Motor neuron (in vitro differentiated cells): ENCODE results near the gene C5AR1. TPM values are rescaled to one million over a fixed set of nuclear protein-coding genes. Genes with fewer than 3 reads are reported as not detected.
"Not testable (repeated sequence)": the region's sequence is repeated elsewhere in the genome, so short reads cannot be mapped to it uniquely, and the experiment has no call there.

Source experiments
- ATAC-seq, 8 experiments: fragments of 200-7000 bp; cut with Tn5 transposase; replicated peaks in 6 of 8; 2 replicates each; pipeline ENCODE4 v1.8.0; 2021; ENCODE audit warnings: mild to moderate bottlenecking in 8 of 8, moderate library complexity in 8 of 8
- H3K27ac ChIP-seq, 2 donors: fragments of 250-450 bp; sonication (Bioruptor Pico); 2 replicates each; pipeline ENCODE4 v1.9.0; 2021; ENCODE audit warnings: antibody characterized with exemption in 2 of 2, mild to moderate bottlenecking in 2 of 2, moderate library complexity in 1 of 2
- H3K4me1 ChIP-seq, 2 donors: fragments of 250-450 bp; sonication (Bioruptor Pico); replicated peaks in 1 of 2; 2 replicates each; pipeline ENCODE4 v1.6.1; 2021; ENCODE audit warnings: antibody characterized with exemption in 2 of 2, mild to moderate bottlenecking in 2 of 2, moderate library complexity in 1 of 2
- H3K4me3 ChIP-seq, 5 donors: fragments of 250-450 bp; sonication (Bioruptor Pico); 2 replicates each; pipeline ENCODE4 v1.9.0; 2021; ENCODE audit warnings: antibody characterized with exemption in 5 of 5, mild to moderate bottlenecking in 5 of 5, moderate library complexity in 4 of 5
- WGBS, 10 experiments: fragments of 450-650 bp; shearing (Covaris generic); methylation state at CpG; one replicate each; pipeline ENCODE4 v1.0.0; 2022; 5-methylcytosine and 5-hydroxymethylcytosine counted together
- in situ Hi-C, 9 experiments: fragments of 400-800 bp; cut with MboI; loops; one replicate each; pipeline ENCODE4 v1.15.0; 2021; ENCODE audit warnings: low sequenced_read_pairs in 9 of 9, low pct_unique_long_range_greater_than_20kb in 2 of 9; ENCODE audit not compliant: unreplicated experiment in 9 of 9
- total RNA-seq, 8 experiments: library from RNA; unstranded; fragments of 300-600 nt; gene quantifications; 2 replicates each; pipeline versions ENCODE4 v1.2.3 to v1.2.4, GENCODE V29; 2022

The C5AR1 gene
- total RNA-seq, 8 experiments from 2014 or later, result 0.29 to 15.6 (median 2.1) TPM

GRCh38 chr19:47322058-47322457 is 12.4 kb downstream of the C5AR1 start:
- H3K4me1 ChIP-seq, result no peaks in the 10 kb centered on the region
- no peak overlapping the region for H3K27ac ChIP-seq
- no peak overlapping the region for H3K4me3 ChIP-seq
- in situ Hi-C loops, result no loop called here
- no peak for ATAC-seq
- 10 to 100% (median 67%) methylated on average over 1 to 2 of the region's 2 CpGs; no CpG with 5 or more reads in 4 of the 10 experiments for WGBS, 10 experiments

GRCh38 chr19:47323409-47323808 is 13.7 kb downstream of the C5AR1 start:
- no peaks in the 10 kb centered on the region for H3K4me1 ChIP-seq
- WGBS, 10 experiments, result 40 to 100% (median 85%) methylated on average over 1 to 5 of the region's 8 CpGs; no CpG with 5 or more reads in 5 of the 10 experiments
- no peak overlapping the region for H3K4me3 ChIP-seq
- in situ Hi-C loops, result no loop called here
- ATAC-seq, result no peak
- no peak overlapping the region for H3K27ac ChIP-seq

- Histone ChIP-seq H3K4me3 (no peak overlapping the region), H3K4me1 (no peaks in the 10 kb centered on the region), H3K27ac (no peak overlapping the region)
- in situ Hi-C loops, result no loop called here
- ATAC-seq, result no peak
- WGBS, 10 experiments, result 90 to 100% methylated on average over 1 to 8 of the region's 12 CpGs; no CpG with 5 or more reads in 8 of the 10 experiments
Observed at GRCh38 chr19:47323872-47324271, 14.2 kb downstream of the C5AR1 start.

- in situ Hi-C loops, result no loop called here
- no peak for ATAC-seq
- H3K4me1 ChIP-seq, result no peaks in the 10 kb centered on the region
- no peak overlapping the region for H3K4me3 ChIP-seq
- WGBS, 10 experiments, result 0 to 60% (median 0%) methylated on average over 1 of the region's 9 CpGs; no CpG with 5 or more reads in 7 of the 10 experiments
- no peak overlapping the region for H3K27ac ChIP-seq
Observed at GRCh38 chr19:47324502-47324901, 14.8 kb downstream of the C5AR1 start.

- in situ Hi-C loops, result no loop called here
- WGBS, 10 experiments, result 64 to 100% (median 82%) methylated on average over 2 to 7 of the region's 9 CpGs; no CpG with 5 or more reads in 3 of the 10 experiments
- no peak for ATAC-seq
- no peaks in the 10 kb centered on the region for H3K4me1 ChIP-seq
- no peak overlapping the region for H3K27ac ChIP-seq
- no peak overlapping the region for H3K4me3 ChIP-seq
Observed at GRCh38 chr19:47330466-47330869, 20.8 kb downstream of the C5AR1 start.

GRCh38 chr19:47331490-47331889 is 21.8 kb downstream of the C5AR1 start:
- Histone ChIP-seq H3K4me1 (no peaks in the 10 kb centered on the region), H3K27ac (no peak overlapping the region), H3K4me3 (no peak overlapping the region)
- in situ Hi-C loops, result no loop called here
- WGBS, 10 experiments, result 48 to 96% (median 70%) methylated on average over 1 to 3 of the region's 6 CpGs; no CpG with 5 or more reads in 6 of the 10 experiments
- ATAC-seq, result no peak

- H3K4me3 ChIP-seq, result no peak within 1 kb of the TSS
- no peak within 1 kb of the TSS for H3K27ac ChIP-seq
- no peaks in the 10 kb centered on the region for H3K4me1 ChIP-seq
- ATAC-seq, result peak in 3 of 8 experiments; percentile 69 to 91 (median 72)
- WGBS, 10 experiments, result 0 to 80% (median 58%) methylated on average over 1 to 5 of the region's 18 CpGs; no CpG with 5 or more reads in 3 of the 10 experiments
- in situ Hi-C loops, result no loop called here
Observed at GRCh38 chr19:47331931-47332547, 22.4 kb downstream of the C5AR1 start, which contains the start of gene C5AR2. TSS of gene C5AR2 (plus strand) at chr19:47332175. CDS start at chr19:47340800, 8,625 bp downstream.

GRCh38 chr19:47336765-47337718 is 27.4 kb downstream of the C5AR1 start:
- H3K27ac ChIP-seq, H3K4me1 ChIP-seq, in situ Hi-C loops, ATAC-seq, H3K4me3 ChIP-seq: not testable (repeated sequence)
- 0 to 100% (median 82%) methylated on average over 1 to 5 of the region's 18 CpGs; no CpG with 5 or more reads in 4 of the 10 experiments for WGBS, 10 experiments

- WGBS, 10 experiments, result 48 to 100% (median 77%) methylated on average over 1 to 8 of the region's 10 CpGs; no CpG with 5 or more reads in 1 of the 10 experiments
- no peaks in the 10 kb centered on the region for H3K4me1 ChIP-seq
- H3K4me3 ChIP-seq, result no peak overlapping the region
- no peak overlapping the region for H3K27ac ChIP-seq
- in situ Hi-C loops, result no loop called here
- no peak for ATAC-seq
Observed at GRCh38 chr19:47339196-47339880, 29.7 kb downstream of the C5AR1 start.

GRCh38 chr19:47340477-47341208 is 31.0 kb downstream of the C5AR1 start:
- no peak for ATAC-seq

GRCh38 chr19:47341734-47342133 is 32.1 kb downstream of the C5AR1 start:
- no peak overlapping the region for H3K4me3 ChIP-seq
- H3K27ac ChIP-seq, result no peak overlapping the region
- WGBS, 10 experiments, result 30 to 100% (median 76%) methylated on average over 1 to 4 of the region's 4 CpGs; no CpG with 5 or more reads in 2 of the 10 experiments
- in situ Hi-C loops, result no loop called here
- H3K4me1 ChIP-seq, result no peaks in the 10 kb centered on the region
- no peak for ATAC-seq

More at GRCh38 chr19:47340477-47341208, 31.0 kb downstream of the C5AR1 start:
- H3K4me3 ChIP-seq, result no peak overlapping the region
- WGBS, 10 experiments, result 38 to 98% (median 90%) methylated on average over 1 to 14 of the region's 29 CpGs; no CpG with 5 or more reads in 4 of the 10 experiments
- no peaks in the 10 kb centered on the region for H3K4me1 ChIP-seq
- no peak overlapping the region for H3K27ac ChIP-seq
- in situ Hi-C loops, result no loop called here

GRCh38 chr19:47343194-47343802 is 33.6 kb downstream of the C5AR1 start:
- peaks cover 0 to under 1% of the 10 kb centered on the region in 2 donors for H3K4me1 ChIP-seq
- 15 to 90% (median 60%) methylated on average over 1 to 7 of the region's 11 CpGs; no CpG with 5 or more reads in 1 of the 10 experiments for WGBS, 10 experiments
- H3K27ac ChIP-seq, result no peak overlapping the region
- H3K4me3 ChIP-seq, result no peak overlapping the region
- in situ Hi-C loops, result no loop called here
- ATAC-seq, result no peak
